Body of pancreas (tissue), 4 donors: ENCODE data around the gene UCK2.

ENCODE experiments used
- CTCF ChIP-seq, 7 experiments: fragments of 450-650 bp in 4 of 7; fragments of 200-600 bp in 3 of 7; sonication (generic) in 3 of 7; IDR thresholded peaks; one replicate each; pipeline ENCODE4 v1.5.1; 2016 to 2019; ENCODE audit warnings: antibody characterized with exemption in 7 of 7
- POLR2A ChIP-seq, 3 donors: fragments of 450-650 bp; IDR thresholded peaks; one replicate each; pipeline ENCODE4 v1.6.1; 2016; ENCODE audit warnings: antibody characterized with exemption in 3 of 3, mild to moderate bottlenecking in 2 of 3

GRCh38 chr1:165897326-165898303 lies 70.2 kb downstream of the UCK2 start:
- TF ChIP-seq POLR2A (IDR thresholded peaks at IDR 0.05), result no peak
- no peak for TF ChIP-seq CTCF (IDR thresholded peaks at IDR 0.05)
